Prostate gland (tissue), 2 donors: ENCODE results near the gene RFX6.

ENCODE experiments used
- POLR2A ChIP-seq: fragments of 450-650 bp; IDR thresholded peaks from one replicate; pipeline ENCODE4 v1.6.1; 2016; ENCODE audit warnings: antibody characterized with exemption, mild to moderate bottlenecking
- POLR2AphosphoS5 ChIP-seq: sonication (generic); formaldehyde crosslinking; IDR thresholded peaks from one replicate; pipeline ENCODE4 v1.6.1; 2017; ENCODE audit warnings: antibody characterized with exemption
- TF ChIP-seq, protein P1 (sequence below), 4 experiments: fragments of 200-600 bp in 2 of 4; fragments of 450-650 bp in 2 of 4; sonication (generic) in 2 of 4; IDR thresholded peaks; 1 replicate in 3 of 4; 2 replicates in 1 of 4; pipeline ENCODE4 v1.5.1; 2016 to 2019; ENCODE audit warnings: antibody characterized with exemption in 4 of 4, mild to moderate bottlenecking in 2 of 4, moderate library complexity in 2 of 4

GRCh38 chr6:116954938-116955337, 77.9 kb downstream of the RFX6 start:
- TF ChIP-seq POLR2AphosphoS5 (no peak), POLR2A (no peak)
- TF ChIP-seq, protein P1, sequence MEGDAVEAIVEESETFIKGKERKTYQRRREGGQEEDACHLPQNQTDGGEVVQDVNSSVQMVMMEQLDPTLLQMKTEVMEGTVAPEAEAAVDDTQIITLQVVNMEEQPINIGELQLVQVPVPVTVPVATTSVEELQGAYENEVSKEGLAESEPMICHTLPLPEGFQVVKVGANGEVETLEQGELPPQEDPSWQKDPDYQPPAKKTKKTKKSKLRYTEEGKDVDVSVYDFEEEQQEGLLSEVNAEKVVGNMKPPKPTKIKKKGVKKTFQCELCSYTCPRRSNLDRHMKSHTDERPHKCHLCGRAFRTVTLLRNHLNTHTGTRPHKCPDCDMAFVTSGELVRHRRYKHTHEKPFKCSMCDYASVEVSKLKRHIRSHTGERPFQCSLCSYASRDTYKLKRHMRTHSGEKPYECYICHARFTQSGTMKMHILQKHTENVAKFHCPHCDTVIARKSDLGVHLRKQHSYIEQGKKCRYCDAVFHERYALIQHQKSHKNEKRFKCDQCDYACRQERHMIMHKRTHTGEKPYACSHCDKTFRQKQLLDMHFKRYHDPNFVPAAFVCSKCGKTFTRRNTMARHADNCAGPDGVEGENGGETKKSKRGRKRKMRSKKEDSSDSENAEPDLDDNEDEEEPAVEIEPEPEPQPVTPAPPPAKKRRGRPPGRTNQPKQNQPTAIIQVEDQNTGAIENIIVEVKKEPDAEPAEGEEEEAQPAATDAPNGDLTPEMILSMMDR (IDR thresholded peaks at IDR 0.05) = no peak
